ENCODE data around the gene KIAA0930. TPM values are rescaled to one million over a fixed set of nuclear protein-coding genes. Genes with fewer than 3 reads are reported as not detected.

The KIAA0930 gene
- total RNA-seq, 1 donor from 2014 or later = 42.5 TPM

GRCh38 chr22:45166932-45167331 is 73.8 kb downstream of the KIAA0930 start:
- intact Hi-C loops (cut with DNase I) = no loop called here
- Histone ChIP-seq H3K27me3 (no peaks in the 10 kb centered on the region), H3K36me3 (peaks cover 0 to 8% of the 10 kb centered on the region in 2 donors), H3K27ac (no peak overlapping the region), H3K9me3 (no peaks in the 10 kb centered on the region), H3K4me3 (no peak overlapping the region), H3K4me1 (peaks cover 33% of the 10 kb centered on the region)
- TF ChIP-seq CTCF (IDR thresholded peaks at IDR 0.05) = no peak
- no peak for TF ChIP-seq POLR2A (IDR thresholded peaks at IDR 0.05)
- TF ChIP-seq POLR2AphosphoS5 (IDR thresholded peaks at IDR 0.05; ENCODE audit: insufficient read depth in 1 of 2, low read depth in 1 of 2) = no peak
- no peak for DNase-seq (ENCODE audit: extremely low spot score in 2 of 2)

- H3K4me1 ChIP-seq = peaks cover 55% of the 10 kb centered on the region
- TF ChIP-seq POLR2AphosphoS5 (IDR thresholded peaks at IDR 0.05; ENCODE audit: insufficient read depth in 1 of 2, low read depth in 1 of 2) (no peak), CTCF (IDR thresholded peaks at IDR 0.05) (no peak), POLR2A (IDR thresholded peaks at IDR 0.05) (no peak)
- no peaks in the 10 kb centered on the region for H3K36me3 ChIP-seq
- H3K27me3 ChIP-seq = no peaks in the 10 kb centered on the region
- H3K27ac ChIP-seq = peak overlapping the region; percentile 94
- H3K9me3 ChIP-seq = no peaks in the 10 kb centered on the region
- DNase-seq (ENCODE audit: extremely low spot score in 2 of 2) = no peak
- peak overlapping the region; percentile 93 to 95 for H3K4me3 ChIP-seq
- intact Hi-C loops (cut with DNase I) = no loop called here
These were observed 76.2 kb downstream of the KIAA0930 start for GRCh38 chr22:45164270-45165088.

GRCh38 chr22:45163451-45164269 is 77.0 kb downstream of the KIAA0930 start, which contains the start of gene NUP50:
TSS of gene NUP50 (plus strand) at chr22:45163925. CDS start at chr22:45168178, 4,253 bp downstream.
- Histone ChIP-seq H3K4me3 (peak within 1 kb of the TSS; percentile 93 to 95), H3K27ac (peak within 1 kb of the TSS; percentile 94), H3K27me3 (no peaks in the 10 kb centered on the region), H3K4me1 (peaks cover 63% of the 10 kb centered on the region), H3K36me3 (no peaks in the 10 kb centered on the region), H3K9me3 (no peaks in the 10 kb centered on the region)
- intact Hi-C loops (cut with DNase I) = no loop called here
- TF ChIP-seq POLR2AphosphoS5 (IDR thresholded peaks at IDR 0.05; ENCODE audit: insufficient read depth in 1 of 2, low read depth in 1 of 2) (peak; percentile 94 to 96), CTCF (IDR thresholded peaks at IDR 0.05) (peak in 1 of 3 experiments; percentile 3), POLR2A (IDR thresholded peaks at IDR 0.05) (peak in 1 of 2 donors; percentile 71)
- DNase-seq (ENCODE audit: extremely low spot score in 2 of 2) = peak in 1 of 2 donors; percentile 93

- no peaks in the 10 kb centered on the region for H3K36me3 ChIP-seq
These were observed 77.6 kb downstream of the KIAA0930 start for GRCh38 chr22:45163099-45163450.

More at GRCh38 chr22:45163099-45163450, 77.6 kb downstream of the KIAA0930 start:
- Histone ChIP-seq H3K27me3 (no peaks in the 10 kb centered on the region), H3K4me1 (peaks cover 69% of the 10 kb centered on the region), H3K4me3 (peak overlapping the region; percentile 93 to 95), H3K9me3 (no peaks in the 10 kb centered on the region), H3K27ac (peak overlapping the region; percentile 94)
- no peak for TF ChIP-seq CTCF (IDR thresholded peaks at IDR 0.05)
- TF ChIP-seq POLR2A (IDR thresholded peaks at IDR 0.05) = no peak
- no peak for TF ChIP-seq POLR2AphosphoS5 (IDR thresholded peaks at IDR 0.05; ENCODE audit: insufficient read depth in 1 of 2, low read depth in 1 of 2)
- intact Hi-C loops (cut with DNase I) = no loop called here
- DNase-seq (ENCODE audit: extremely low spot score in 2 of 2) = no peak
